Lung (tissue), 12 donors: ENCODE measurements around the gene ISLR2. TPM values are rescaled to one million over a fixed set of nuclear protein-coding genes. Genes with fewer than 3 reads are reported as not detected.
A peak's percentile ranks its signal among the peaks of the same experiment; 100 is the strongest.

Experiments
- ATAC-seq: fragments of 200-7000 bp; cut with Tn5 transposase; one replicate; pipeline ENCODE4 v1.9.1; 2020; ENCODE audit warnings: moderate number of reproducible peaks; ENCODE audit not compliant: insufficient read depth, low FRiP score
- DNase-seq, 3 donors: peaks; one replicate each; pipeline ENCODE4 v3.0.0-alpha.2; 2013 to 2017
- H3K27ac ChIP-seq, 2 donors: one replicate each; pipeline ENCODE4 v1.5.1; 2013; ENCODE audit warnings: mild to moderate bottlenecking in 2 of 2, moderate library complexity in 2 of 2, control low read depth in 1 of 2, inconsistent platforms in 1 of 2, low read depth in 1 of 2, low read length in 1 of 2
- H3K27me3 ChIP-seq, 3 donors: one replicate each; pipeline ENCODE4 v1.5.1; 2013; ENCODE audit warnings: low read length in 2 of 3; ENCODE audit not compliant: control insufficient read depth in 3 of 3, insufficient read depth in 3 of 3
- H3K36me3 ChIP-seq, 4 donors: one replicate each; pipeline ENCODE4 v1.5.1; 2013; ENCODE audit warnings: low read length in 4 of 4, mild to moderate bottlenecking in 1 of 4, moderate library complexity in 1 of 4; ENCODE audit not compliant: control insufficient read depth in 4 of 4, insufficient read depth in 4 of 4
- H3K4me1 ChIP-seq, 5 donors: one replicate each; pipeline ENCODE4 v1.5.1; 2013; ENCODE audit warnings: low read length in 5 of 5, mild to moderate bottlenecking in 2 of 5, moderate library complexity in 1 of 5; ENCODE audit not compliant: control insufficient read depth in 5 of 5, insufficient read depth in 5 of 5
- H3K4me3 ChIP-seq: one replicate; pipeline ENCODE4 v1.5.1; 2013; ENCODE audit warnings: mild to moderate bottlenecking, control low read depth, moderate library complexity
- H3K9ac ChIP-seq, 2 donors: one replicate each; pipeline ENCODE4 v1.5.1; 2013; ENCODE audit warnings: low read length in 2 of 2, control low read depth in 1 of 2; ENCODE audit not compliant: insufficient read depth in 1 of 2
- H3K9me3 ChIP-seq, 4 donors: one replicate each; pipeline ENCODE4 v1.5.1; 2013; ENCODE audit warnings: low read length in 3 of 4, mild to moderate bottlenecking in 1 of 4, moderate library complexity in 1 of 4; ENCODE audit not compliant: control insufficient read depth in 4 of 4, insufficient read depth in 3 of 4
- CTCF ChIP-seq: IDR thresholded peaks from 2 replicates; pipeline ENCODE4 v1.5.1; 2012; ENCODE audit warnings: mild to moderate bottlenecking; ENCODE audit errors: control extremely low read depth, extremely low read depth
- WGBS, 2 donors: extraction: QIAGEN DNeasy Blood & Tissue Kit; methylation state at CpG; one replicate each; pipeline ENCODE4 v1.1.7; 2013; 5-methylcytosine and 5-hydroxymethylcytosine counted together
- polyA plus RNA-seq, 2 donors: library from polyadenylated mRNA; stranded (reverse); fragments of 200-250 nt; gene quantifications; one replicate each; pipeline ENCODE4 v1.2.1, GENCODE V29; 2013
- total RNA-seq, 2 donors: library from RNA; depleted of rRNA in 1 of 2; stranded (reverse); fragments of >200 nt in 1 of 2; gene quantifications; one replicate each; pipeline ENCODE4 v1.2.1, GENCODE V29; 2014 to 2021
- donor health status: control.
- donor health status: control.
- donor health status: Bipolar disorder and iron deficiency.
- donor health status: healthy.
- donor health status: DM: yes; HTN: yes; CAD: no.

The ISLR2 gene
- total and polyA plus RNA-seq, 4 donors, result 0.31 to 10.2 (median 0.41) TPM

GRCh38 chr15:74133694-74134386, 3.5 kb downstream of the ISLR2 start:
- 21 to 29% methylated on average over 66 to 71 of the region's 71 CpGs for WGBS, 2 donors
- peaks cover 8 to 83% (median 55%) of the 10 kb centered on the region in 3 donors for H3K27me3 ChIP-seq

GRCh38 chr15:74134387-74135027, 4.1 kb downstream of the ISLR2 start:
- Histone ChIP-seq H3K9ac (no peak overlapping the region), H3K9me3 (peaks cover 0 to 8% (median 0%) of the 10 kb centered on the region in 4 donors), H3K4me1 (peaks cover 0 to 32% (median 11%) of the 10 kb centered on the region in 5 donors), H3K4me3 (no peak overlapping the region), H3K27me3 (peaks cover 8 to 80% (median 49%) of the 10 kb centered on the region in 3 donors), H3K36me3 (no peaks in the 10 kb centered on the region), H3K27ac (no peak overlapping the region)
- ATAC-seq (no peak), DNase-seq (peak in 2 of 3 donors; percentile 47 to 69)
- peak; percentile 8 for TF ChIP-seq CTCF
- 19 to 31% methylated on average over 47 to 53 of the region's 53 CpGs for WGBS, 2 donors

More at GRCh38 chr15:74133694-74134386, 3.5 kb downstream of the ISLR2 start:
- no peak overlapping the region for H3K9ac ChIP-seq
- H3K9me3 ChIP-seq, result peaks cover 0 to 8% (median 0%) of the 10 kb centered on the region in 4 donors
- DNase-seq, result peak in 1 of 3 donors; percentile 41
- ATAC-seq, result no peak
- no peak overlapping the region for H3K27ac ChIP-seq
- no peak overlapping the region for H3K4me3 ChIP-seq
- no peaks in the 10 kb centered on the region for H3K36me3 ChIP-seq
- TF ChIP-seq CTCF, result no peak
- peaks cover 0 to 38% (median 11%) of the 10 kb centered on the region in 5 donors for H3K4me1 ChIP-seq

- Histone ChIP-seq H3K9ac (no peak overlapping the region), H3K4me1 (peaks cover 0 to 28% (median 11%) of the 10 kb centered on the region in 5 donors), H3K27me3 (peaks cover 8 to 80% (median 44%) of the 10 kb centered on the region in 3 donors), H3K9me3 (peaks cover 0 to 8% (median 0%) of the 10 kb centered on the region in 4 donors), H3K36me3 (no peaks in the 10 kb centered on the region), H3K27ac (peak overlapping the region in 1 of 2 donors; percentile 70), H3K4me3 (no peak overlapping the region)
- ATAC-seq, result no peak
- DNase-seq, result peak in 1 of 3 donors; percentile 5
- TF ChIP-seq CTCF, result no peak
- 15 to 31% methylated on average over 26 to 27 of the region's 27 CpGs for WGBS, 2 donors
Measured at GRCh38 chr15:74135041-74135565, 4.7 kb downstream of the ISLR2 start.
